ENCODE measurements around the gene NME7. TPM values are rescaled to one million over a fixed set of nuclear protein-coding genes. Genes with fewer than 3 reads are reported as not detected.

The NME7 gene
- polyA plus RNA-seq, 1 of the 3 experiments (the other 2 are of a cell fraction), result 13.7 TPM

- no peak for DNase-seq
- TF ChIP-seq SMC3 (IDR thresholded peaks at IDR 0.05; ENCODE audit: low read depth, low read length) (no peak), NFIC (IDR thresholded peaks at IDR 0.05; ENCODE audit: borderline replicate concordance) (no peak), RXRA (IDR thresholded peaks at IDR 0.05; ENCODE audit: borderline replicate concordance, low read depth) (no peak), NRF1 (IDR thresholded peaks at IDR 0.05; ENCODE audit: low read depth, low read length) (no peak), MAX (IDR thresholded peaks at IDR 0.05; ENCODE audit: low read depth) (no peak), POLR2AphosphoS5 (IDR thresholded peaks at IDR 0.05; ENCODE audit: low read depth, low read length) (no peak), IRF3 (IDR thresholded peaks at IDR 0.05; ENCODE audit: low read depth, low read length) (no peak), CHD2 (IDR thresholded peaks at IDR 0.05; ENCODE audit: low read length, partially characterized antibody) (no peak), MEF2A (IDR thresholded peaks at IDR 0.05; ENCODE audit: borderline replicate concordance, low read depth) (no peak), EZH2phosphoT487 (IDR thresholded peaks at IDR 0.05; ENCODE audit: borderline replicate concordance, low read depth) (no peak), RCOR1 (IDR thresholded peaks at IDR 0.05; ENCODE audit: low read length) (no peak), JUND (IDR thresholded peaks at IDR 0.05) (no peak), SIN3A (IDR thresholded peaks at IDR 0.05; ENCODE audit: borderline replicate concordance, low read depth, low read length) (no peak), ZBTB33 (IDR thresholded peaks at IDR 0.05; ENCODE audit: borderline replicate concordance, low read depth) (no peak), USF1 (IDR thresholded peaks at IDR 0.05; ENCODE audit: borderline replicate concordance, low read depth) (no peak), TAF1 (IDR thresholded peaks at IDR 0.05; ENCODE audit: borderline replicate concordance, low read depth, low read length) (no peak), YY1 (IDR thresholded peaks at IDR 0.05; ENCODE audit: low read depth) (no peak), TEAD4 (IDR thresholded peaks at IDR 0.05; ENCODE audit: borderline replicate concordance, insufficient read depth) (no peak)
- TF ChIP-seq, protein P1, sequence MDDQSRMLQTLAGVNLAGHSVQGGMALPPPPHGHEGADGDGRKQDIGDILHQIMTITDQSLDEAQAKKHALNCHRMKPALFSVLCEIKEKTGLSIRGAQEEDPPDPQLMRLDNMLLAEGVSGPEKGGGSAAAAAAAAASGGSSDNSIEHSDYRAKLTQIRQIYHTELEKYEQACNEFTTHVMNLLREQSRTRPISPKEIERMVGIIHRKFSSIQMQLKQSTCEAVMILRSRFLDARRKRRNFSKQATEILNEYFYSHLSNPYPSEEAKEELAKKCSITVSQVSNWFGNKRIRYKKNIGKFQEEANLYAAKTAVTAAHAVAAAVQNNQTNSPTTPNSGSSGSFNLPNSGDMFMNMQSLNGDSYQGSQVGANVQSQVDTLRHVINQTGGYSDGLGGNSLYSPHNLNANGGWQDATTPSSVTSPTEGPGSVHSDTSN (IDR thresholded peaks at IDR 0.05), result no peak
- no peaks in the 10 kb centered on the region for H3K27me3 ChIP-seq (ENCODE audit: insufficient read depth)
- no peak overlapping the region for H3K4me3 ChIP-seq (ENCODE audit: low read depth in 2 of 2, low read length in 1 of 2)
- no peak overlapping the region for H3K9ac ChIP-seq
- H3F3A ChIP-seq (replicated peaks; ENCODE audit: insufficient read depth), result no peaks in the 10 kb centered on the region
- ChIA-PET CTCF (no interaction called here), POLR2A (no interaction called here)
- H2AFZ ChIP-seq (ENCODE audit: low read depth), result no peak overlapping the region
- H3K36me3 ChIP-seq (replicated peaks in 1 of 2; ENCODE audit: control insufficient read depth in 1 of 2, insufficient read depth in 2 of 2, low read length in 1 of 2), result no peaks in the 10 kb centered on the region
- H3K4me1 ChIP-seq (ENCODE audit: control insufficient read depth in 1 of 2, insufficient read depth in 2 of 2, low read depth in 1 of 2, low read length in 1 of 2), result no peaks in the 10 kb centered on the region
- H3K27ac ChIP-seq (ENCODE audit: low read depth in 2 of 2, low read length in 1 of 2), result no peak overlapping the region
- H3K9me2 ChIP-seq, result no peaks in the 10 kb centered on the region
- no peaks in the 10 kb centered on the region for H3K9me3 ChIP-seq
- no peaks in the 10 kb centered on the region for H3K79me2 ChIP-seq (ENCODE audit: insufficient read depth)
- H4K20me1 ChIP-seq (ENCODE audit: insufficient read depth), result no peaks in the 10 kb centered on the region
- H3K4me2 ChIP-seq, result no peak overlapping the region
Measured at GRCh38 chr1:169200319-169200718, 167.3 kb downstream of the NME7 start.

Measured in SK-N-SH (cell line).